HG03159 (cell line): ENCODE results near the gene KCNIP4.

Source experiments
- ATAC-seq: cut with Tn5 transposase; IDR thresholded peaks from one replicate; pipeline ENCODE4 v1.9.1; 2021; ENCODE audit warnings: mild to moderate bottlenecking, moderate library complexity; ENCODE audit not compliant: unreplicated experiment

KCNIP4 gene

GRCh38 chr4:21709761-21710160 lies 238.8 kb downstream of the KCNIP4 start:
- no peak for ATAC-seq

GRCh38 chr4:21709031-21709430 lies 239.5 kb downstream of the KCNIP4 start:
- ATAC-seq: no peak

GRCh38 chr4:21699446-21699845 lies 249.1 kb downstream of the KCNIP4 start:
- ATAC-seq: no peak

- ATAC-seq: no peak
Measured at GRCh38 chr4:21697583-21697982, 251.0 kb downstream of the KCNIP4 start.

- no peak for ATAC-seq
Measured at GRCh38 chr4:21695141-21695540, 253.4 kb downstream of the KCNIP4 start.

GRCh38 chr4:21692241-21692640 lies 256.3 kb downstream of the KCNIP4 start:
- no peak for ATAC-seq

- no peak for ATAC-seq
Measured at GRCh38 chr4:21688596-21689265, 259.8 kb downstream of the KCNIP4 start.

- ATAC-seq: no peak
Measured at GRCh38 chr4:21685911-21686310, 262.7 kb downstream of the KCNIP4 start.

- ATAC-seq: no peak
Measured at GRCh38 chr4:21680326-21680898, 268.2 kb downstream of the KCNIP4 start.

GRCh38 chr4:21678711-21679110 lies 269.9 kb downstream of the KCNIP4 start:
- no peak for ATAC-seq

GRCh38 chr4:21677173-21677572 lies 271.4 kb downstream of the KCNIP4 start:
- ATAC-seq: no peak

- ATAC-seq: no peak
Measured at GRCh38 chr4:21664355-21664754, 284.2 kb downstream of the KCNIP4 start.

- no peak for ATAC-seq
Measured at GRCh38 chr4:21656832-21657231, 291.7 kb downstream of the KCNIP4 start.

GRCh38 chr4:21655031-21655430 lies 293.5 kb downstream of the KCNIP4 start:
- no peak for ATAC-seq

- no peak for ATAC-seq
Measured at GRCh38 chr4:21652508-21653231, 295.9 kb downstream of the KCNIP4 start.

GRCh38 chr4:21649391-21650090 lies 299.0 kb downstream of the KCNIP4 start:
- ATAC-seq: no peak

GRCh38 chr4:21645776-21646175 lies 302.8 kb downstream of the KCNIP4 start:
- no peak for ATAC-seq

- no peak for ATAC-seq
Measured at GRCh38 chr4:21641696-21642095, 306.9 kb downstream of the KCNIP4 start.

- ATAC-seq: no peak
Measured at GRCh38 chr4:21638171-21638725, 310.3 kb downstream of the KCNIP4 start.

GRCh38 chr4:21628916-21629610 lies 319.5 kb downstream of the KCNIP4 start:
- no peak for ATAC-seq
